GM11168 (cell line): ENCODE data around the gene BPIFB6.

Experiments
- in situ Hi-C: fragments of 300-500 bp; cut with MboI; formaldehyde crosslinking; loops from one replicate; pipeline ENCODE4 v1.12.0; 2022; ENCODE audit warnings: low sequenced_read_pairs; ENCODE audit not compliant: unreplicated experiment

Gene BPIFB6

GRCh38 chr20:33031531-33031930 lies at the start of gene BPIFB6:
Gene BPIFB6, plus strand, starts transcription at chr20:33031648. Its CDS starts 0 bp downstream, at chr20:33031648.
- in situ Hi-C loops, result no loop called here

- in situ Hi-C loops, result no loop called here
Observed at GRCh38 chr20:32982617-32983458, 48.6 kb upstream of the BPIFB6 start.

GRCh38 chr20:32983459-32984112 lies 47.9 kb upstream of the BPIFB6 start:
- in situ Hi-C loops, result no loop called here

GRCh38 chr20:32984196-32984595 lies 47.3 kb upstream of the BPIFB6 start:
- in situ Hi-C loops, result no loop called here

GRCh38 chr20:32984631-32985354 lies 46.7 kb upstream of the BPIFB6 start:
- in situ Hi-C loops, result no loop called here

GRCh38 chr20:32985596-32985995 lies 45.9 kb upstream of the BPIFB6 start:
- in situ Hi-C loops, result no loop called here

- in situ Hi-C loops, result no loop called here
Observed at GRCh38 chr20:32986331-32986966, 45.0 kb upstream of the BPIFB6 start.

DNA sequence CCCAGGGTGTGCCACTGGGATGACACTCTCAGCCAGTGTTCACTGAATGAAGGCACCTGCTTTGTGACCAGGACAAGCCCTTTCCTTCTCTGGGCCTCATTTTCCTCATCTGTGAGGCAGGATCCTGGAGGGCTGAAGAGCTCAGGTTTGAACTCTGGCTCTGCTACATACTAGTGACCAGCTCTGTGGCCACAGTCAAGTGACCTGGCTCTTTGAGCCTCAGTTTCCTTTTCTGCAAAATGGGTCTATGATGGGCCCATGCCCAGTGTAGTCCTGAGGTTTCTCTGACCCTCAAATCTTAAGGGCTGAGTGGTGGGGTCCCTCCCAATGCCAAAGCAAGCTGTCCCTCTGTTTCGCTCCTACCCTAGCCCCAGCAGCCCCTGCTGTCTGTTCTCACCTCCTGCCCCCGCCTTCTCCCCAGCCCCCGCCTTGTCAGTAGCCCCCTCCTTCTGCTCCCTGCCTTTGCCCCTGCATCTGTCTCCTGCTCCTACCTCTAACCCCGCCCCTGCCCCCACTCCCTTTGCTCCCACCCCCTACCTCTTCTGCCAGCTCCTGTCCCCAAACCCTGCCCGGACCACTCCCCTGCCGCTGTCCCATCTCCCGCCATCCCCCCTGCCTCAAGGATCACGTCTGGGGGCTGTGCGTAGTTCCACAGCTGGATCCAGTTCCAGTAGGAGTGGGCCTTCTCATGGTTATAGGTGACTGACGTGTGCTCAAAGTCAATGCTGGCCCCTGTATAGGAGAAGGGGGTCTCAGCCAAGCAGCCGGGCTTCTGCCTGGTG lies 44.2 kb upstream of the BPIFB6 start:
- in situ Hi-C loops, result no loop called here

DNA sequence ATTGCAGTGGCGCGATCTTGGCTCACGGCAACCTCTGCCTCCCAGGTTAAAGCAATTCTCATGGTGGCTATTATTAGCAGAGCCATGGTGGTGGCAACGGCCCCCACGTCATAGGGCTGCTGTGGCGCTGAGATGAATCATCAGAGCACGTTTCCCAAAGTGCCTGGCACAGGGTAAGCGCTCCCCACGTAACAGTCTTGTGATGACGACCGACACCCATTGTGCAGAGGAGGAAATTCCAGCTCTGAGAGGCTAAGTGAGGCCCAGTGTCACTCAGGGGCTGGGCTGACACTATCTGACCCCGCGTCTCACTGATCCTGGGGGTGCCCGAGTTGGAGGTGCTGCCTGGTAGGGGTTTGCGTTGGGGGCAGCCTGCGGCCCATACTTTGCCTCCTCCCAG lies 43.4 kb upstream of the BPIFB6 start:
- in situ Hi-C loops, result no loop called here

DNA sequence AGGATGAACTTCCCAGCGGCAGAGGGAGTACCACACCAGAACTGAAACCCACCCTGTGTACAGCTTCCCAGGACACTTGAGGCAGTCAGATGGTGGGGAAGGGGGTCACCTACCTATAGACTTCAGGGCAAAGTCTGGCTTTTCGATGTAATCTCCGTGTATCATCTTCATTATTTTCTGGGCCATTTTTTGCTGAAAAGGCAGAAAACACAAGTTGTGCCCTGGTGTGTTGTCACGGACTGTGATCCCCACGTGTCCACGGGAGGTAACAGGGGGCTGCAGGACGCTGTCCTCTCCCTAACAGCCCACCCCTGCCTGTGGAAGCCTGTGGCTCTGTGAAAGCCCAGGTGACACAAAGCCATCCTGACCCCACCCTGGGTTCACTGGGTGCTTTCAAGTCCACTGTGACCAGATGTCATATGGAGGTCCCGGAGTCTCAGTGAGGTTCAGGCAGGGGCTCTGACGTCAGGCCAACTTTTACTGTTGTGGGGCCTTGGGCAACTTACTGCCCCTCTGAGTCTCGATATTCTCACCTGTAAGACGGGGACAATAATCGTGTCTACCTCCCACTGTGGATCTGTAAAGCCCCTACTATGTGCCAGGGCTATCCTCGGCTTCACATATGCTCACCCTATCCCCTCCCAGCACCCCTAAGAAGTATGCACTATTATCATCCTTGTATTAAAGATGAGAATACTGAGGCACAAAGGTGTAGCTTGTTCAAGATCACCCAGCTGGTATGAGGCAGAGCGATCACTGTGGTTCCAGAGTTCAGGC lies 41.8 kb upstream of the BPIFB6 start:
- in situ Hi-C loops, result no loop called here

- in situ Hi-C loops, result no loop called here
Observed at GRCh38 chr20:32990426-32990825, 41.0 kb upstream of the BPIFB6 start.

DNA sequence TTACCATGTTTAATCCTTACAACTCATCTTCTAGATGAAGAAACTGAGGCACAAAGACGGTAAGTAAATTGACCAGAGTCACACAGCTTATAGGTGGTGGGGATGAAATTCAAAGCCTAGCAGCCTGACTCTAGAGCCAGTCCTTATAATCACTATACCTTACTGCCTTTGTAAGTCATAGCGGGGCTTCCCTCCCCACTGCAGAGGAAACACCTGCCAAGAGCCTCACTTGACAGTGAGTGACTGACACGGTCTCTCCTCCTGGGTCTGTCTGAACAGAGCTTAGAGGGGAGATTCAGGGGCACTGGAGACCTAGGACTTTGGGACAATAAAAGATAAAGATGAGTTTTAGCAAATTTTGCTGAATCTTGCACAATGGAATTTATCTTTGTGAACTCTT lies 40.1 kb upstream of the BPIFB6 start:
- in situ Hi-C loops, result no loop called here

DNA sequence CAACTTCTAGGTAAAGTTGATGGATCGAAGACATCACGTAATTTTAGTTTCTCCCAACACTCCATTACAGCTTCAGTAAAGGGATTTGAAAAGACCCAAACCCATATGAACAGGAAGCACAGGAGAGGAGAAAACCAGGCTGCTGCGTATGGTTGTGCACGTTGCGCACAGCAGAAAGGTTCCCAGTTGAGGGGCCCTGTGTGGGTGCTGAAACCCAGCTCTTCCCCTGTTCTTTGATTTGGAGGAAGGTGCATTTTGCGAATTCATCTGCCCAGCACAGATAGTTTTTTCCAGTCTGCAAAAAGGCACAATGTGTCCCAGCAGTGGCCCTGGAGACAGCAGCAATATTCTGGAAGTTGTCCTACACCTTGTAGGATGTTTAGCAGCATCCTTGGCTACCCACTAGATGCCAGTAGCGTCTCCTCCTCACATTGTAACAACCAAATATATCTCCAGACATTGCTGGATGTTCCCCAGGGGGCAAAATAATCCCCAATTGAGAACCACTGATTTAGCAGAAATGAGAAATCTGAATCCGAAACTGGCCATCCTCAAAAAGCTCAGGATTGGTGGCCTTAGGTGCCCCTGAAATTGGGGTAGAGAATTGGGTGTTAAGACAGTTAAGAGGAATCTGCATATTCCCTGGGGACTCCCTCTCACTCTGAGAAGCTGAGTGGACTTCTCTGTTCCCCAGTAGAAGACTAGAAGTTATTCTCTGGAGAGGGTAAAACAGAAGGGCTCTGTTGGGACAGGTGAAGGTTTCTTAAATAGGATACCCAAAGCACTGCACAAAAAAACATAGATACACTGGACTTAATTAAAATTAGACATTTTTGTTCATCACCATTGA lies 39.4 kb upstream of the BPIFB6 start:
- in situ Hi-C loops, result no loop called here

- in situ Hi-C loops, result no loop called here
Observed at GRCh38 chr20:32993496-32994050, 37.9 kb upstream of the BPIFB6 start.

GRCh38 chr20:32995802-32996201 lies 35.6 kb upstream of the BPIFB6 start:
- in situ Hi-C loops, result no loop called here

DNA sequence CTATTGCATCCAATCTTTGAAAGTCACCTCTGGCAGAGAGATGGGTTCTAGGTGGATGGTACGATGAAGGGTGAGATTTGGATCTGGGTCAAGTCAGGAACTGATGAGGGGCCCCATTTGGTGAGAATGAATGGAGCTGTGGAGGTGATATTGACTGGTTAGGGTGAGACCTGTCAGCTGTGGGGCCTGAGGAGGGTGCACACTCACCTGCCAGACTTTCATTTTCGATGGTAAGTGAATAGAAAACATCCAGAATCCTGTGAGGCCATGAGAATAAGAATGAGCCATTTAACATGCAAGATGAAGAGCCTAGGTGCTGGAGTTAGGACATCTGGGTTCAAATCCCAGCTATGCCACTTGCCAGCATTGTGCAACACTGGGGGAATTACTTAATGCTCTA lies 34.0 kb upstream of the BPIFB6 start:
- in situ Hi-C loops, result no loop called here

DNA sequence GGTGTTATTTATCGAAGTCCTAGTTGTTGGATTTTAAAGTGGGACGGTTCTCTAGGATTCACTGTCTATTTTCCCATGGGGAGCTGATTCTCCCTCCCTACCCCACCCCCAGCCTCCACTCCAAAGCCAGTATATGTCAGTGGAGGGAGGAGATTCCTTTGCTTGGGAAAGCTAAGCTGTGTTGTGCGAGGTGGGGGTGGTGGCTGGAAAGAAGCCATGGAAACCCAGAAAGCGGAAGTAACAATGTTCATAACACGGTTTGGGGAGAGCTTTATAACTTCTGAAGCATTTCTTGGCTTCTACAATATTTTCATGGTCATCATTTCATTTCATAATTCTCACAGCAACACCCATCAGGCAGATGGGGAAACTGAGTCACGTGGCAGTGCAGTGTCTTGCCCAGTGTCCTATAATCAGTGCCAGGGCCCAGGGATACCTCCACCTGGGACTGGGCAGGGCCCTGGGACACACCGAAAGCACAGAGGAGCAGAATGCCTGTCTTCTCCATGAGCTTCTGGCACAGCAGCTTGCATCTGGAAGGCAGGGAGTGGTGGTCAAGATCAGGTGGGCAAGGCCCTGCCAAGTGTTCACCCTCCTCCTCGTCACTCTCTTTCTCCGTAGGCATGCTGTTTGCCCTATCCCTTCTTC lies 31.7 kb upstream of the BPIFB6 start:
- in situ Hi-C loops, result no loop called here
